NCI-H1417 (cell line): Measurements from ENCODE around the gene AKR7A3.
"Not testable (repeated sequence)": the region's sequence is repeated elsewhere in the genome, so short reads cannot be mapped to it uniquely, and the experiment has no call there.

Source experiments
- DNase-seq, 3 experiments: peaks; one replicate each; lab custom pipeline; 2025; lab: John Stamatoyannopoulos, UW

Gene AKR7A3

GRCh38 chr1:19288324-19289241 lies at the start of gene AKR7A3:
TSS of gene AKR7A3 (minus strand) at chr1:19288770. CDS start at chr1:19288709, 61 bp downstream.
- not testable (repeated sequence) for DNase-seq

GRCh38 chr1:19338323-19338762 lies 49.8 kb upstream of the AKR7A3 start:
- no peak for DNase-seq

- DNase-seq: no peak
Measured at GRCh38 chr1:19337289-19337688, 48.7 kb upstream of the AKR7A3 start.

GRCh38 chr1:19336543-19336942 lies 48.0 kb upstream of the AKR7A3 start:
- DNase-seq: no peak

GRCh38 chr1:19333587-19334354 lies 45.2 kb upstream of the AKR7A3 start:
- no peak for DNase-seq

- no peak for DNase-seq
Measured at GRCh38 chr1:19332832-19333231, 44.3 kb upstream of the AKR7A3 start.

GRCh38 chr1:19331262-19331878 lies 42.8 kb upstream of the AKR7A3 start:
- no peak for DNase-seq

GRCh38 chr1:19330449-19331135 lies 42.0 kb upstream of the AKR7A3 start:
- no peak for DNase-seq

- no peak for DNase-seq
Measured at GRCh38 chr1:19329611-19330010, 41.0 kb upstream of the AKR7A3 start.

- no peak for DNase-seq
Measured at GRCh38 chr1:19329188-19329587, 40.6 kb upstream of the AKR7A3 start.

GRCh38 chr1:19328486-19328885 lies 39.9 kb upstream of the AKR7A3 start:
- no peak for DNase-seq

- no peak for DNase-seq
Measured at GRCh38 chr1:19327736-19328135, 39.2 kb upstream of the AKR7A3 start.

- no peak for DNase-seq
Measured at GRCh38 chr1:19327301-19327700, 38.7 kb upstream of the AKR7A3 start.

GRCh38 chr1:19326748-19327065 lies 38.1 kb upstream of the AKR7A3 start:
- no peak for DNase-seq

- no peak for DNase-seq
Measured at GRCh38 chr1:19325958-19326747, 37.6 kb upstream of the AKR7A3 start.

- DNase-seq: no peak
Measured at GRCh38 chr1:19325368-19325957, 36.9 kb upstream of the AKR7A3 start.

GRCh38 chr1:19324665-19324990 lies 36.1 kb upstream of the AKR7A3 start:
- DNase-seq: no peak

- no peak for DNase-seq
Measured at GRCh38 chr1:19323987-19324664, 35.6 kb upstream of the AKR7A3 start.

- DNase-seq: no peak
Measured at GRCh38 chr1:19322481-19322880, 33.9 kb upstream of the AKR7A3 start.

- no peak for DNase-seq
Measured at GRCh38 chr1:19321071-19321470, 32.5 kb upstream of the AKR7A3 start.
